ENCODE data around the gene ORAI1.

Gene ORAI1

GRCh38 chr12:121579190-121579791, 47.0 kb upstream of the ORAI1 start:
- no peak for DNase-seq (ENCODE audit: low spot score)
- peak overlapping the region; percentile 74 for H3K27ac ChIP-seq (ENCODE audit: poor library complexity, severe bottlenecking)

GRCh38 chr12:121579981-121580868, 46.1 kb upstream of the ORAI1 start:
- DNase-seq (ENCODE audit: low spot score) (no peak), ATAC-seq (ENCODE audit: low read depth) (peak; percentile 62)
- Histone ChIP-seq H3K27ac (ENCODE audit: poor library complexity, severe bottlenecking) (peak overlapping the region; percentile 74), H3K27me3 (ENCODE audit: insufficient read depth, poor library complexity, severe bottlenecking) (no peaks in the 10 kb centered on the region), H3K4me3 (ENCODE audit: severe bottlenecking) (peak overlapping the region; percentile 65), H3K36me3 (ENCODE audit: low read depth) (peaks cover 9% of the 10 kb centered on the region), H3K9me3 (ENCODE audit: severe bottlenecking) (no peaks in the 10 kb centered on the region), H3K4me1 (ENCODE audit: insufficient read depth, poor library complexity, severe bottlenecking) (peaks cover 25% of the 10 kb centered on the region)
- TF ChIP-seq, protein P1, sequence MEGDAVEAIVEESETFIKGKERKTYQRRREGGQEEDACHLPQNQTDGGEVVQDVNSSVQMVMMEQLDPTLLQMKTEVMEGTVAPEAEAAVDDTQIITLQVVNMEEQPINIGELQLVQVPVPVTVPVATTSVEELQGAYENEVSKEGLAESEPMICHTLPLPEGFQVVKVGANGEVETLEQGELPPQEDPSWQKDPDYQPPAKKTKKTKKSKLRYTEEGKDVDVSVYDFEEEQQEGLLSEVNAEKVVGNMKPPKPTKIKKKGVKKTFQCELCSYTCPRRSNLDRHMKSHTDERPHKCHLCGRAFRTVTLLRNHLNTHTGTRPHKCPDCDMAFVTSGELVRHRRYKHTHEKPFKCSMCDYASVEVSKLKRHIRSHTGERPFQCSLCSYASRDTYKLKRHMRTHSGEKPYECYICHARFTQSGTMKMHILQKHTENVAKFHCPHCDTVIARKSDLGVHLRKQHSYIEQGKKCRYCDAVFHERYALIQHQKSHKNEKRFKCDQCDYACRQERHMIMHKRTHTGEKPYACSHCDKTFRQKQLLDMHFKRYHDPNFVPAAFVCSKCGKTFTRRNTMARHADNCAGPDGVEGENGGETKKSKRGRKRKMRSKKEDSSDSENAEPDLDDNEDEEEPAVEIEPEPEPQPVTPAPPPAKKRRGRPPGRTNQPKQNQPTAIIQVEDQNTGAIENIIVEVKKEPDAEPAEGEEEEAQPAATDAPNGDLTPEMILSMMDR (IDR thresholded peaks at IDR 0.05; ENCODE audit: poor library complexity, severe bottlenecking) = no peak

More at GRCh38 chr12:121579190-121579791, 47.0 kb upstream of the ORAI1 start:
- ATAC-seq (ENCODE audit: low read depth) = no peak
- H3K9me3 ChIP-seq (ENCODE audit: severe bottlenecking) = no peaks in the 10 kb centered on the region
- H3K36me3 ChIP-seq (ENCODE audit: low read depth) = peaks cover 10% of the 10 kb centered on the region
- TF ChIP-seq, protein P1 (IDR thresholded peaks at IDR 0.05; ENCODE audit: poor library complexity, severe bottlenecking) = no peak
- no peaks in the 10 kb centered on the region for H3K27me3 ChIP-seq (ENCODE audit: insufficient read depth, poor library complexity, severe bottlenecking)
- H3K4me3 ChIP-seq (ENCODE audit: severe bottlenecking) = peak overlapping the region; percentile 65
- peaks cover 25% of the 10 kb centered on the region for H3K4me1 ChIP-seq (ENCODE audit: insufficient read depth, poor library complexity, severe bottlenecking)

- DNase-seq (ENCODE audit: low spot score) = no peak
Observed at GRCh38 chr12:121580959-121581685, 45.2 kb upstream of the ORAI1 start, which contains the start of gene KDM2B. TSS of gene KDM2B (minus strand) at chr12:121581023. CDS start at chr12:121580911, 112 bp downstream.

GRCh38 chr12:121581686-121582429, 44.5 kb upstream of the ORAI1 start:
- no peak for DNase-seq (ENCODE audit: low spot score)
- Histone ChIP-seq H3K9me3 (ENCODE audit: severe bottlenecking) (no peaks in the 10 kb centered on the region), H3K4me3 (ENCODE audit: severe bottlenecking) (no peak overlapping the region), H3K4me1 (ENCODE audit: insufficient read depth, poor library complexity, severe bottlenecking) (peaks cover 16% of the 10 kb centered on the region), H3K27ac (ENCODE audit: poor library complexity, severe bottlenecking) (no peak overlapping the region), H3K27me3 (ENCODE audit: insufficient read depth, poor library complexity, severe bottlenecking) (no peaks in the 10 kb centered on the region), H3K36me3 (ENCODE audit: low read depth) (no peaks in the 10 kb centered on the region)
- ATAC-seq (ENCODE audit: low read depth) = no peak
- TF ChIP-seq, protein P1 (IDR thresholded peaks at IDR 0.05; ENCODE audit: poor library complexity, severe bottlenecking) = no peak

More at GRCh38 chr12:121580959-121581685, 45.2 kb upstream of the ORAI1 start, which contains the start of gene KDM2B:
- H3K9me3 ChIP-seq (ENCODE audit: severe bottlenecking) = no peaks in the 10 kb centered on the region
- H3K4me3 ChIP-seq (ENCODE audit: severe bottlenecking) = peak within 1 kb of the TSS; percentile 65
- TF ChIP-seq, protein P1 (IDR thresholded peaks at IDR 0.05; ENCODE audit: poor library complexity, severe bottlenecking) = no peak
- H3K4me1 ChIP-seq (ENCODE audit: insufficient read depth, poor library complexity, severe bottlenecking) = peaks cover 23% of the 10 kb centered on the region
- peak within 1 kb of the TSS; percentile 74 for H3K27ac ChIP-seq (ENCODE audit: poor library complexity, severe bottlenecking)
- H3K27me3 ChIP-seq (ENCODE audit: insufficient read depth, poor library complexity, severe bottlenecking) = no peaks in the 10 kb centered on the region
- peak; percentile 28; the same call in 1 of the 3 replicates for ATAC-seq (ENCODE audit: low read depth)
- H3K36me3 ChIP-seq (ENCODE audit: low read depth) = no peaks in the 10 kb centered on the region; the same call in 1 of the 2 replicates

Data from RWPE2 (cell line).